ENCODE results near the gene IKBKE.

GRCh38 chr1:206512851-206513180, 42.5 kb downstream of the IKBKE start:
- TF ChIP-seq POLR2A (IDR thresholded peaks at IDR 0.05; ENCODE audit: low read length): no peak
- no peak for TF ChIP-seq GATA1 (IDR thresholded peaks at IDR 0.05; ENCODE audit: low read depth, low read length)
